Measurements from ENCODE around the gene ISLR2.

GRCh38 chr15:74158855-74159650 is 28.7 kb downstream of the ISLR2 start:
- TF ChIP-seq YY1 (IDR thresholded peaks at IDR 0.05; ENCODE audit: low read depth), result no peak
- TF ChIP-seq EP300 (IDR thresholded peaks at IDR 0.05; ENCODE audit: borderline replicate concordance), result no peak
- TF ChIP-seq CEBPB (IDR thresholded peaks at IDR 0.05), result no peak
